GM19043 (cell line): Measurements from ENCODE around the gene PNPLA7.
"Not testable (repeated sequence)": the region's sequence is repeated elsewhere in the genome, so short reads cannot be mapped to it uniquely, and the experiment has no call there.

Experiments
- ATAC-seq: cut with Tn5 transposase; IDR thresholded peaks from one replicate; pipeline ENCODE4 v1.9.1; 2021; ENCODE audit warnings: low read depth; ENCODE audit not compliant: unreplicated experiment

The PNPLA7 gene

GRCh38 chr9:137452761-137453642 is 97.2 kb downstream of the PNPLA7 start:
- ATAC-seq: no peak

DNA sequence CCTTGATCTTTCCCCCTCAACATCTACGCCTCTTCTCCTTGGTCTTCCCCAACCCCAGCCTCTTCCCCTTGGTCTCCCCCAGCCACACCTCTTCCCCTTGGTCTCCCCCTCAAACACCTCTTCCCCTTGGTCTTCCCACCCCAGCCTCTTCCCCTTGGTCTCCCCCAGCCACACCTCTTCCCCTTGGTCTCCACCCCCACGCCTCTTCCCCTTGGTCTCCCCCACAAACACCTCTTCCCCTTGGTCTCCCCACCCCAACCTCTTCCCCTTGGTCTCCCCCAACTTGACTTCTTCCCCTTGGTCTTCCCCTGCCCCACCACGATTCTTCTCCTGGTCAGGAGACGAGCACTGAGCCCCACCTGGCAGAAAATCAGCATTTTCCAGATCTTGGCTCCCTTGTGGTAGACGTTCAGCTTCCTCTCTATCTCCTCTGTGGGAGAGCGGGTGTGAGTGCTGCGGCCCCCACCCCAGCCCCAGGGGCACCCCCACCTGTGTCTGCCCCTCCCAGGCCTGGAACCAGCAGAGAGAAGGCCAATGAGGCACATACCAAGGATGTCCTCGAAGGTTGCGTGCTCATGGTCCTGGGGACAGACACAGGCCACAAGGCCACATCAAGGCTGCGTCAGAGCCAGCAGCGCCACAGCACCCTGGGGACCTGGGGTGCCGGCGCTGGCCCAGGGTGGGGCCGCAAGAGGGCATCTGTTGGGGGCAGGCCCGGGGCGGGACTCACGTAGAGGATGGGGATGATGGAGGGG is 98.0 kb downstream of the PNPLA7 start:
- ATAC-seq: no peak

- not testable (repeated sequence) for ATAC-seq
These were observed 98.8 kb downstream of the PNPLA7 start for GRCh38 chr9:137451264-137452005.

GRCh38 chr9:137450539-137451222 is 99.5 kb downstream of the PNPLA7 start:
- ATAC-seq: not testable (repeated sequence)

GRCh38 chr9:137449931-137450538 is 100.2 kb downstream of the PNPLA7 start:
- no peak for ATAC-seq

DNA sequence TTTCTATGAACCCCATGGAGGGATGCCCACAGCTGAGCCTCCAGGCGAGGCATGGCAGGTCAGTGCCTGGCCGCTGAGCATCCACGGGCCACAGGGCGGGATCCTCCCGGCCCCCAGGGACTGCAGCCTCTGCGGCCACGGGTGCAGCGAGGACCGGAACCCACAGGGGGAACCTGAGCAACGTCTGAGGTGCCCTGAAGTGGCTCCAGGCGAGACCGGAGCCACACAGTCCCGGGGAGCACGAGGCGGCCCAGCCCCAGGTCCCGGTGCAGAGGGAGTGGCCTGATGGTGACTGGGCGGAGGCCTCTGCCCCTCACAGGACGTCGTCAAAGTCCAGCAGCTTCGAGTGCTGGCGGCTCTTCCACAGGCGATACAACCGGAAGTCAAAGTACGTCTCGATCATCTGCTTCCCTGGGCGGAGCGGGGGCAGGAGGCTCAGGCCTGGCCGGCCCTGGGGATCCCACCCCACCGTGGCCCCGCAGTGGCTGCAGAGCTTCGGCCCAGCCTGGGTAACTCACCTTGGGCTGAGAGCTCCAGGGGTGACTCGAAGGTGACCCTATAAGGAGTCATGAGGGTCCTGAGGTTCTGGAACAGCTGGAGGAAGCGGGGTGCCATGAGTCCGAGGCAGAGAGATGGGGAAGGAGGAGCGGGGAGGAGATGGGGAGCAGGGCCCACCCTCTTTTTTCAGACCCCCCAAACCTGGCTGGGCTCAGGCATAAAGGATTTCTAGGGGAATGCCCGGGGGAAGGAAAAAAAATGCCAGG is 100.9 kb downstream of the PNPLA7 start:
- no peak for ATAC-seq

- ATAC-seq: no peak
These were observed 101.6 kb downstream of the PNPLA7 start for GRCh38 chr9:137448602-137448962.

- ATAC-seq: no peak
These were observed 102.2 kb downstream of the PNPLA7 start for GRCh38 chr9:137447722-137448601.

DNA sequence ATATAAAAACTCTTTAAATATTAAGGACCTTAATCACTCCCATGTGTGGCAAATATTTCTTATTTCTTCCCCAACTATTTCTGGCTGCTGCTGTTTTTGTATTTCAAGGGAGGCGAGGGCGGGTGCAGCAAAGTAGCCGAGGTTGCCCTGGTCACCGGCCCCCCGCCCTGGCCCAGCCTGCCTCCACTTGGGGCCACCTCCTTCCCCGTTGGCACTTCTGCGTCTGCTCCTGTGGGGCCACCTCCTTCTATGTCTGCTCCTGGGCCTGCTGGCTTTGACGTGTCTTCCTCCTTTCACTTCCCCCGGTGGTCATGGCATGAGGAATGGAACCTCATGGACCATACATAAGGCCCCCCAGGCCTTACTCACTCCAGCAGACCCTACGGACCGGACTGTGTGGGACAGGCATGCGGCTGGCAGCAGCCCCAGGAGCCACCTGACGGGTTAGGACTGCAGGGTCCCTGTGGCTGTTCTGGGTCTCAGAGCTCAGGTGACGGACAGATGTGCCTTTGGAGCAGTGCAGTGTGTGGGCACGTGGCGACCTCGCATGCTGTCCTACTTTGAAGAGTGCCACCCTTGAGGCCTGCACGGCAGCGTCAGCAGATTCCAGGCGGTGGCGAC is 103.2 kb downstream of the PNPLA7 start:
- no peak for ATAC-seq

DNA sequence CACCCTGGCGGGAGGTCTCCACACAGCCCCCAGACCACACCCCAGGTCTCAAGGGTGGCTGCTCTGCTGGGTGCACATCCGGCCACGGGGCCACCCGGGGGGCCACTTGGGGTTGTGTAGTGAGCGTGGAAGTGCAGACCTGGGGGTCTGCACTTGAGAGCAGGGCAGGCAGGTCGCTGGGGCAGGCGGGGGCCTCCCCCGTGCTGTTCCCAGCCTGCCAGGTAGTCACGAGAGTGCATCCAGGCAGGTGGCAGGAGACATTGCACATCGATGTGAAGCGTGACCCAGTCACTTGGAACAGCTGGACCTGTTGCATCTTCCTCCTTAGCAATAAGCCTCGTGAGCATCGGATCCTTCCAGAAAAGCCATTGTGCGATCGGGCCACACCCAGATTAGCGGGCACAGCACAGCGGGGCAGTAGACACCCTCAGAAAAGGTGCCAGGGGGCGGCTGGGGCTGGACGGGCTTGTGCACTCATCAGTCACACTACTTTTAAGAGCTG is 104.2 kb downstream of the PNPLA7 start:
- ATAC-seq: no peak

DNA sequence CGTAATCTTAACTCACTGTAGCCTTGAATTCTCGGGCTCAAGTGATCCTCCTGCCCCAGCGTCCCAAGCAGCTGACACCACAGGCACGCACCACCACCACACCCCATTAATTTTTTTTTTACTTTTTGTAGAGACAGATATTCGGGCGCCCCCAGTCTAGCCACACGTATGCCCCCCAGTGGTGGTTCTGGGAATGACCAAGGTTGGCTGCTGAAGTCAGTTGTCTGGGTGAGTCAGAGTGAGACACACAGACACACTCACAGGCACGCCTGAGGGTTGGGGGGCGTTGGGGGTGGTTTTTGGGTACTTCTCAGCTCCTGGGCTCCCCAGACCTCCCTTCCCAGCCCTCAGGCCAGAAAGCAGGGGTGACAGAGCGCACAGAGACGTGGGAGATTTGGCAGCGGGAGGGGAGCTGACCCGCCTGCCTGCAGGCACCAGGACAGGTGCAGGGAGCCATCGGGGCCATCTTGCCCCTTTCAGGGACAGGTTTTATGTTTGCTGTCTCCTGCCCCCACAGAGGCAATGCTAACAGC is 104.9 kb downstream of the PNPLA7 start:
- ATAC-seq: no peak

- no peak for ATAC-seq
These were observed 106.0 kb downstream of the PNPLA7 start for GRCh38 chr9:137444106-137444790.

DNA sequence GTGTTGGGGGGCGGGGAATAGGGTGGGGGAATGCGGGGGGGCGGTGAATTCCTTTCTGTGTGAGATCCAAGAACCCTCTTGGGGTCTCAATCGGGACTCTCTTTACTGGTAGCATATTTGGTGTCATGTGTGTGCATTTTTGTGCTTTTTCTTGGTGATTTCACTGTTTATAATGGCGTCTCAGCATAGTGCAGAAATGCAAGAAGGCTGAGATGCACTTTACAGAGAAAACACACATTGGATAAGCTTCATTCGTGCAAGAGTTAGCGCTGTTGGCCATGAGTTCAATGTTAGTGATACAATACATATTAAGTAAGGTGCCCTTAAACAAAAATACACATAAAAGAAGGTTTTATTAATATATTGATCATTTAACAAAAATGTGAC is 108.3 kb downstream of the PNPLA7 start:
- ATAC-seq: no peak

GRCh38 chr9:137441289-137441934 is 108.8 kb downstream of the PNPLA7 start, which contains the start of gene ENTPD8:
TSS of gene ENTPD8 (minus strand) at chr9:137441357. CDS start at chr9:137438285, 3,072 bp downstream.
- ATAC-seq: no peak

GRCh38 chr9:137439158-137439714 is 111.0 kb downstream of the PNPLA7 start:
- no peak for ATAC-seq

- ATAC-seq: no peak
These were observed 111.5 kb downstream of the PNPLA7 start for GRCh38 chr9:137438591-137439157.
